GM12865 (cell line): ENCODE data around the gene SUN1.

ENCODE experiments used
- DNase-seq: peaks from one replicate; pipeline ENCODE4 v3.0.0; 2010; ENCODE audit warnings: low read depth
- H3K4me3 ChIP-seq: 2 replicates; pipeline ENCODE4 v1.5.1; 2011; ENCODE audit warnings: mild to moderate bottlenecking, low read depth, low read length, control low read depth
- CTCF ChIP-seq: IDR thresholded peaks from 2 replicates; pipeline ENCODE4 v1.5.1; 2011; ENCODE audit warnings: low read length, control low read depth, low read depth, inconsistent platforms; ENCODE audit not compliant: insufficient read depth; ENCODE audit errors: missing control alignments

The SUN1 gene

DNA sequence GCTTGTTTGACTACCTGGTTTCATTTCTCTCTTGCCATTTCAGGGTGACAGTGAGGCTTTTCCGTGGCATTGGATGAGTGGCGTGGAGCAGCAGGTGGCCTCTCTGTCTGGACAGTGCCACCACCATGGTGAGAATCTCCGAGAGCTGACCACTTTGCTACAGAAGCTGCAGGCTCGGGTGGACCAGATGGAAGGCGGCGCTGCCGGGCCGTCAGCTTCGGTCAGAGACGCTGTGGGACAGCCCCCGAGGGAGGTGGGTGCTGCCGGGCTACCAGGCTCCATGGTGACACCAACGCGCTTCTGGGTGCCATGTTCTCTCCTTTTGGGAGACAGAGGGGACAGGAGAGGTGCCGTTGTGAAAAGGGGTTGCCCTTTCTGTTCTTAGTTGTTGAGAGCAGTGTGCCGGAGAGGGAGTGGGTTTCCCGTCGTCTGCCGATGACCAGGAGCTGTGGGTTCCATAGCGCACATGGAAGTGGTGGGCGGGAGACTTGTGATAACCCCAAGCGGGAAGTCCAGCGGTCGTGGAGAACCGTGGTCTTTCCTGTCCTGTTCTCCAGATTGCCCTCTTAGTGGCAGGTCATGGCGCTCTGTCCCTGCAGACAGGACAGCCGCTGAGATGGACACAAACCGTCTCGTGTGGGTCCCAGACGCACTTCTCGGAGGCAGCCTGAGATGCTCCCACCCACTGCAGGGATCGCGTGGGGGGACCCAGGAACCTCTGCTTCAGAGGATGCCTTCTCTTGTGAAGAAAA is 21.3 kb downstream of the SUN1 start:
- no peak overlapping the region for H3K4me3 ChIP-seq
- TF ChIP-seq CTCF: no peak
- DNase-seq: no peak

DNA sequence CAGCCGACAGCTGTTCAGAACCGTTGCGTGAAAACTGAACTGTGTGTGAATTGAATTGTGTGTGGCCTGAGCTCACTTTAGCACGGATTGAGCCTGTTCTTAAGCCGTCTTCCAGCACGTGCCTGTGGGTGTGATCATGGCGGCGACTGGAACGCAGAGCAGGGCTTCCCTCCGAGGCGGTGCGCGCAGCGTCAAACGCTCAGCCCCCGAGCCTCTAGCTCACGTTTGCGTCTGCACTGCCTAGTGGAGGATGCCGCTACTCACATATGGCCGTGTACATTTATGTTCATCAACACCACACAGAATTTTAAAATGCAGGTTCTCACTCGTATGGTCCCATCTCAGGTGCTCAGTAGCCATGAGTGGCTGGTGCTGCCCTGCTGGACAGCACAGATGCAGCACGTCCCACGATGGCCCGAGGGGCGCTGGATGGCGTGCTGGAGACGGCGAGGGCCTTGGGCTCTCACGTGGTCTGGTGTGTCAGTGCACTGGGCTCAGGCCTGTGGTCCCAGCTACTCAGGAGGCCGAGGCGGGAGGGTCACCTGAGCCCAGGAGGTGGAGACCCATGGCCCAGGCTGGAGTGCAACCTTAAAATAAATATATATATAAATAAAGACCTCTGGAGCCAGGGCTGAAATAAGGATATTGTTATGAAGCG is 22.0 kb downstream of the SUN1 start:
- no peak for TF ChIP-seq CTCF
- no peak overlapping the region for H3K4me3 ChIP-seq
- no peak for DNase-seq

DNA sequence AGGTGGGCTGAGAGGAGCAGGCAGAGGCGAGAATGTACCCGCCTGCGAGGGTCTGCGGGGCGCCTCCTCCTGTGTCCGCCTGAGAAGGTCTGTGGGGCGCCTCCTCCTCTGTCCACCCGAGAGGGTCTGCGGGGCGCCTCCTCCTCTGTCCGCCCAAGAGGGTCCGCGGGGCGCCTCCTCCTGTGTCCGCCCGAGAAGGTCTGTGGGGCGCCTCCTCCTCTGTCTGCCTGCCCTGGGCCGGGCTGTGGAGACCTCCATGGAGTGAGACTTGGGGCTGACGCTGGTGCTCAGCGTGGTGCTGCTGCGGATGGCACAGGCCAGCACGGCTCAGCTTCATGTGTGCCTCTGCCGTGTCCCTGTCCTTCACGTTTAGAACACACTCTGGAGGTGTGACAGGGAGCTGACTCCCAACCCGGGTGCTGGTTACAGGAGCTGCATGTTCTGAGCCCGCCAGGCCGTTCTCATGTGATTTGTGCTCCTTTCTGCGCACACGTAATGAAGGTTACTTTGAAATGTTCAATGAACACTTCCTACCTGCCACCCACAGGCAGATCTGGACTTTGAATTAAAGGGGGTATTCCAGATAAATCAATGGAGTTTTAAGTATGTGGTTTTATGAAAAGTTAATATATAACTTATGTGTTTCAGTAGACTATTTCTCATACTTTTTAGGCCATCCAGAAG is 23.6 kb downstream of the SUN1 start:
- no peak for TF ChIP-seq CTCF
- DNase-seq: no peak
- no peak overlapping the region for H3K4me3 ChIP-seq

DNA sequence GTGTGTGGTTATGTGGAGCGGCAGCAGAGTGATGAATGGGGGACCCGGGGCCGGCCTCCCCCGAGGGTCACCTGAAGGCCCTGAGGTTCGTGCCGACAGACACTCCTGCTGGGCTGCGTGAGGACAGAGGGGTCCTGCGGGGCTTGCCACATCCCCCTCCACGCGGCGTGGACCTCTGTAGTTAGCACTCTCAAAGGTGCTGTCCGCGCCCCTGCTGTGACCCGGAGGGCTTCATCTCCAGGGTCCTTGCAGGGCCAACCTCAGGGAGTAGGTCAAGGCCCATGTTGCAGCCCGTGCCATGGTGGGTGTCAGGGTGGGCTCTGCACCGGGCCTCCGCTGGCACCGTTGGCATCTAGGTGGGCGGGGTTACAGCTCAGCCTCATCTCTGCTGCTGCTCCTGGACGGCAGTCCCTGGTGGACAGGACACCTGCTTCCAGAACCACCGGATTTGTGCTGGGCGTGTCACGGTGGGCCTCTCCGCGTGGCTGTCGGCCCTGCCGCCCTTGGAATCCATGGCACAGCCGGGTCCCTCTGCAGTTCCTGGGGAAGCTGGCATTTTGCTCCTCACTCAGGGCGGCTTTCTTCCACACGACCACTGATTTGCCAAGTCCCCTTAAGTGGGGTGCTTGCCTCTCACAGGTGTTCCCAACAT is 24.3 kb downstream of the SUN1 start:
- TF ChIP-seq CTCF: no peak
- DNase-seq: no peak
- no peak overlapping the region for H3K4me3 ChIP-seq

DNA sequence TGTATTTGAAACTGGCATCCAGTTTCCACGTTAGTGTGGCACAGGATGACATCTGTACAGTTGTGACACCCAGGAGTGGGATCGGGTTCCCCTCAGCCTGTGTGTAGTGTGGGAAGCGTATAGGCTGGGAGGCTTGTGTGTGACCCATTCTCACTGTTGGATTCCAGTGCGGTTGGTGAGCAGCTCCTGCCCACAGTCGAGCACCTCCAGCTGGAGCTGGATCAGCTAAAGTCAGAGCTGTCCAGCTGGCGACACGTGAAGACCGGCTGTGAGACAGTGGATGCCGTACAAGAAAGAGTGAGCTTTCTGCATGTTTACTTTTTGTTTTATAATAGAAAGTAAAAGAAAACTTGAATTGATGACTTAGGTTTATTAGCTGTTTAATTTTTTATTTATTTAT is 25.4 kb downstream of the SUN1 start:
- no peak overlapping the region for H3K4me3 ChIP-seq
- no peak for TF ChIP-seq CTCF
- no peak for DNase-seq

GRCh38 chr7:859359-860030 is 27.2 kb downstream of the SUN1 start:
- TF ChIP-seq CTCF: no peak

More at GRCh38 chr7:859359-860030, 27.2 kb downstream of the SUN1 start:
- DNase-seq: no peak
- no peak overlapping the region for H3K4me3 ChIP-seq
